ENCODE data around the gene MISFA.

MISFA gene

GRCh38 chr11:18618342-18619025, 18.9 kb downstream of the MISFA start:
- no peak for TF ChIP-seq CTCF (conservative IDR thresholded peaks at IDR 0.05; ENCODE audit: low read length)
- DNase-seq (ENCODE audit: low read depth): peak; percentile 29
- H3K4me3 ChIP-seq (ENCODE audit: low read length): no peak overlapping the region

GRCh38 chr11:18623707-18624106, 24.1 kb downstream of the MISFA start:
- TF ChIP-seq CTCF (conservative IDR thresholded peaks at IDR 0.05; ENCODE audit: low read length): no peak
- H3K4me3 ChIP-seq (ENCODE audit: low read length): no peak overlapping the region
- DNase-seq (ENCODE audit: low read depth): no peak

GRCh38 chr11:18624161-18624560, 24.6 kb downstream of the MISFA start:
- no peak overlapping the region for H3K4me3 ChIP-seq (ENCODE audit: low read length)
- TF ChIP-seq CTCF (conservative IDR thresholded peaks at IDR 0.05; ENCODE audit: low read length): no peak
- DNase-seq (ENCODE audit: low read depth): no peak

- H3K4me3 ChIP-seq (ENCODE audit: low read length): peak overlapping the region; percentile 97
- no peak for DNase-seq (ENCODE audit: low read depth)
- TF ChIP-seq CTCF (conservative IDR thresholded peaks at IDR 0.05; ENCODE audit: low read length): no peak
These were observed 33.3 kb downstream of the MISFA start for GRCh38 chr11:18632841-18633240.

GRCh38 chr11:18633256-18634139, 33.9 kb downstream of the MISFA start:
- no peak for TF ChIP-seq CTCF (conservative IDR thresholded peaks at IDR 0.05; ENCODE audit: low read length)
- DNase-seq (ENCODE audit: low read depth): peak; percentile 64
- peak overlapping the region; percentile 97 for H3K4me3 ChIP-seq (ENCODE audit: low read length)

GRCh38 chr11:18634140-18635032, 34.8 kb downstream of the MISFA start, which contains the start of gene SPTY2D1:
Gene SPTY2D1 (minus strand): TSS chr11:18634342. CDS start chr11:18634257, 85 bp downstream.
- DNase-seq (ENCODE audit: low read depth): peak; percentile 99
- H3K4me3 ChIP-seq (ENCODE audit: low read length): peak within 1 kb of the TSS; percentile 97
- TF ChIP-seq CTCF (conservative IDR thresholded peaks at IDR 0.05; ENCODE audit: low read length): no peak
